Kidney (tissue), 14 donors: Measurements from ENCODE around the gene NPM3. TPM values are rescaled to one million over a fixed set of nuclear protein-coding genes. Genes with fewer than 3 reads are reported as not detected.

Experiments used
- DNase-seq, 5 donors: peaks; one replicate each; pipeline ENCODE4 v3.0.0-alpha.2; 2013 to 2020
- FAIRE-seq: peaks from 2 replicates; lab custom pipeline; 2012; peaks lifted over from hg19 to GRCh38; lab: Jason Lieb, UNC
- H3K27ac ChIP-seq, 2 donors: one replicate each; pipeline ENCODE4 v1.7.0; 2013; ENCODE audit warnings: low read depth in 2 of 2, low read length in 2 of 2, inconsistent platforms in 1 of 2
- H3K27me3 ChIP-seq: one replicate; pipeline ENCODE4 v1.7.1; 2013; ENCODE audit warnings: low read length, inconsistent platforms; ENCODE audit not compliant: control insufficient read depth, insufficient read depth
- H3K36me3 ChIP-seq, 3 donors: one replicate each; pipeline versions ENCODE4 v1.7.0 to v1.7.1; 2013; ENCODE audit warnings: low read length in 3 of 3, control low read depth in 1 of 3, inconsistent platforms in 1 of 3; ENCODE audit not compliant: insufficient read depth in 3 of 3, control insufficient read depth in 2 of 3
- H3K4me1 ChIP-seq, 3 donors: one replicate each; pipeline versions ENCODE4 v1.7.0 to v1.7.1; 2013; ENCODE audit warnings: low read length in 3 of 3, inconsistent platforms in 1 of 3, low read depth in 1 of 3; ENCODE audit not compliant: control insufficient read depth in 2 of 3, insufficient read depth in 2 of 3
- H3K4me3 ChIP-seq, 3 donors: one replicate each; pipeline versions ENCODE4 v1.7.0 to v1.8.1; 2013; ENCODE audit warnings: low read length in 3 of 3, control low read depth in 1 of 3, inconsistent platforms in 1 of 3
- H3K9ac ChIP-seq, 3 donors: one replicate each; pipeline versions ENCODE4 v1.7.0 to v1.7.1; 2013; ENCODE audit warnings: low read length in 3 of 3, control low read depth in 1 of 3, inconsistent platforms in 1 of 3
- H3K9me3 ChIP-seq, 3 donors: one replicate each; pipeline versions ENCODE4 v1.7.0 to v1.7.1; 2013; ENCODE audit warnings: low read length in 3 of 3, control low read depth in 1 of 3, inconsistent platforms in 1 of 3; ENCODE audit not compliant: control insufficient read depth in 2 of 3, insufficient read depth in 1 of 3
- intact Hi-C: fragments of 100-400 bp; cut with DNase I; formaldehyde crosslinking; loops from one replicate; pipeline ENCODE4 v1.11.1; 2022
- polyA plus RNA-seq: library from polyadenylated mRNA; stranded (reverse); fragments of 350-450 nt; fragmentation: Illumina TruSeq; extraction: RNeasy Lipid Tissue Mini Kit (QIAGEN cat#74804); gene quantifications from one replicate; pipeline ENCODE4 v1.2.3, GENCODE V29; 2014; ENCODE audit warnings: low read depth, low replicate concordance; ENCODE audit not compliant: insufficient read depth
- total RNA-seq: library from RNA; stranded (reverse); fragmentation: NEBNext Ultra II Directional; extraction: Animal tissue kit (Norgen Biotek cat#: 25700); gene quantifications from one replicate; pipeline ENCODE4 v1.2.1, GENCODE V29; 2021
- TF ChIP-seq, protein P1 (sequence below): IDR thresholded peaks from 3 replicates; pipeline ENCODE4 v1.5.1; 2012; ENCODE audit warnings: mild to moderate bottlenecking, moderate library complexity, borderline replicate concordance; ENCODE audit not compliant: insufficient read depth; ENCODE audit errors: extremely low read depth
- donor health status: control.
- donor health status: control.
- donor health status: control.
- donor health status: control.
- donor health status: control.
- donor health status: DM: yes; HTN: yes; CAD: no.
- donor health status: Normal renal cell carcinoma (clear cell type).

Gene NPM3
- total and polyA plus RNA-seq, 2 donors from 2014 or later = 23.8 to 34.0 TPM

DNA sequence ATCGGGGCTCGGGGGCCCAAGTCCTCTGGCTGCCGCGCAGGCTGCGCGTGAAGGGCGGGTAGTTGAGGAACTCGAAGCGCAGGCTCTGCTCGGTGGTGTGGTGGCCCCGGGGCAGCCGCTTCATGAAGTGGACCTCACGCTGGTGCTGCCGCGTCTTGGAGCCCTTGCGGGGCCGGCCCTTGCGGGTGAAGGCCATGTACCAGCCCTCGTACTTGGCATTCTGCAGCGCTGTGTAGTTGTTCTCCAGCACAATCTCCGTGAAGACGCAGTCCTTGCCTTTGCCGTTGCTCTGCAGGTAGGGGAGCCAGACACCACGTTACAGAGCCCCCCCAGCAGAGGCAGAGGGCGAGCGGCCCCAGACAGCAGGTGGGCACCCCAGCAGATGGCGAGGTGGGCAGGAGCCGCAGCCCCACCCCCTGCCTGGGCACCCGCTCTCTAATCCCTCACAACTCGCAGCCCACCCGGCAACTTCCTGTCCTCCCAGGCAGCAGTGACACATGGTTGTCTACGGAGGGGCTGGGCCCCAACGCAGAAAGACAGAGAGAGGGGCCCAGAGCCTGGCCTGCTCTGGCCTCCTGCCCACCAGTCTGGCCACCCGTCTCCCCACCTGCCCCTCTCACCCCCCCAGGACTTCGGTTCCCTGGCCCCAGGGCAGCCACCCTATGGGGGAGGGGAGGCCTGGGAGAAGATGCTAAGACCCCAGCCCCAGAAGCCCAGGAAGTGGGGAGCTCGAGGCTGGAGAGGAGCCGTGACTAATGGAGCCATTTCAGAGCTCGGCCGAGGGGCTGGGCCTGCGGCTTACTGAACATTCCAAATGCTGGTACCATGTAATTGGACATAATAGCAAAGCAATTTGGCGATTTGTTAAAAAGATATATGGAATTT lies 12.7 kb downstream of the NPM3 start:
- Histone ChIP-seq H3K4me3 (no peak overlapping the region), H3K9me3 (no peaks in the 10 kb centered on the region), H3K27ac (no peak overlapping the region), H3K36me3 (no peaks in the 10 kb centered on the region), H3K9ac (no peak overlapping the region), H3K4me1 (peaks cover 0 to 13% (median 0%) of the 10 kb centered on the region in 3 donors), H3K27me3 (peaks cover 17% of the 10 kb centered on the region)
- intact Hi-C loops = loop anchor here (10.0 kb wide), 1 partner anchor 166 kb away; no protein-coding TSS in a partner anchor
- TF ChIP-seq, protein P1, sequence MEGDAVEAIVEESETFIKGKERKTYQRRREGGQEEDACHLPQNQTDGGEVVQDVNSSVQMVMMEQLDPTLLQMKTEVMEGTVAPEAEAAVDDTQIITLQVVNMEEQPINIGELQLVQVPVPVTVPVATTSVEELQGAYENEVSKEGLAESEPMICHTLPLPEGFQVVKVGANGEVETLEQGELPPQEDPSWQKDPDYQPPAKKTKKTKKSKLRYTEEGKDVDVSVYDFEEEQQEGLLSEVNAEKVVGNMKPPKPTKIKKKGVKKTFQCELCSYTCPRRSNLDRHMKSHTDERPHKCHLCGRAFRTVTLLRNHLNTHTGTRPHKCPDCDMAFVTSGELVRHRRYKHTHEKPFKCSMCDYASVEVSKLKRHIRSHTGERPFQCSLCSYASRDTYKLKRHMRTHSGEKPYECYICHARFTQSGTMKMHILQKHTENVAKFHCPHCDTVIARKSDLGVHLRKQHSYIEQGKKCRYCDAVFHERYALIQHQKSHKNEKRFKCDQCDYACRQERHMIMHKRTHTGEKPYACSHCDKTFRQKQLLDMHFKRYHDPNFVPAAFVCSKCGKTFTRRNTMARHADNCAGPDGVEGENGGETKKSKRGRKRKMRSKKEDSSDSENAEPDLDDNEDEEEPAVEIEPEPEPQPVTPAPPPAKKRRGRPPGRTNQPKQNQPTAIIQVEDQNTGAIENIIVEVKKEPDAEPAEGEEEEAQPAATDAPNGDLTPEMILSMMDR = no peak
- DNase-seq (peak in 1 of 5 donors; percentile 45), FAIRE-seq (no peak)

DNA sequence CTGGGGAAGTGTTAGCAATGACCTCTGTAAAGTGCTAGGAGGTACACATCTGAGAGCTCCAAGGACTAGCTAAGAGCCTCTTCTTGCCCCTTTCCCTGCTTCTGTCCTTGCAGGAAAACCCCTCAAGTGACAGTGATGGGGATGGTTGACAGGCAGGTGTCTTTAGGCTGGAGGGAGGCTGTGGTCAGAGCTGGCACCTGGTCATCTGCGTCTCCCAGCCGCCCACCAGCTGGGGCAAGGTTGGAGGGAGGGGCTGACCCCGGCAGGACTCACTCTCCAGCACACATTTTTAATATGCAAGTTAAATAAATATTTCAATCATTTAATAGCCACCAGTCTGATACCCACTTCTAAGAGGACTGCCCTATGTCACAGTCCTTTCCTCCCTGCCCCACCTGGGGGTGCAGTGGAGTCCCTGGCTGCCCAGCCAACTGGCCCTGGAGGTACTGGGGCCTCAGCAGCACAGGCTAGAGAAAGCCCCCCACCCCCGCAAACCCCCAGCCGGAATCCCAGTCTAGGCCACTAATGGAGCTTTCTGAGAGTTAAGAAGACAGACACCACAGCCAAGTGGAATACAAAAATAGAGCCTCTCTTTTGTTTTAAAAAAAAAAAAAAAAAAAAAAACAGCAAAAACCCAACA lies 13.6 kb downstream of the NPM3 start:
- Histone ChIP-seq H3K27ac (no peak overlapping the region), H3K36me3 (no peaks in the 10 kb centered on the region), H3K27me3 (peaks cover 14% of the 10 kb centered on the region), H3K4me1 (peaks cover 0 to 8% (median 0%) of the 10 kb centered on the region in 3 donors), H3K4me3 (no peak overlapping the region), H3K9me3 (no peaks in the 10 kb centered on the region), H3K9ac (no peak overlapping the region)
- DNase-seq (no peak), FAIRE-seq (no peak)
- intact Hi-C loops = loop anchor here (10.0 kb wide), 1 partner anchor 165 kb away; no protein-coding TSS in a partner anchor
- TF ChIP-seq, protein P1 = no peak

DNA sequence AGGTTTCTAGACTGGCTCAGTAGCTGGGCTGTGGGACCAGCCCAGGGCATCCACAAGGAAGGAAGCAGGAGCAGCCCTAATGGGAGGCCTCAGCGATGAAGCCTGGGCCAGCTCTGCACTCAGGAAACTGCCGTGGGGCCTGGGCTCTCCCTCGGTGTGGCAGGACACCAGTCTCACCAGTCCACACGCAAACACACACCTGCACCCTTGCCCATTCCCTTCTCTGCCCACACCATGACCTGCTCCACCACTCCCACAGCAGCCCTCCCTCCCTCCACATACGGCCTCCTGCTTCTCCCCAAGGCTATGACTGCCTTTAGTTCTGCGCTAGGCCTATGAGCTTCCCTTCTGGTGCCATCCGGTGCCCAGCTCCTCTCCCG lies 14.5 kb downstream of the NPM3 start:
- intact Hi-C loops = no loop called here
- peaks cover 0 to 8% (median 0%) of the 10 kb centered on the region in 3 donors for H3K4me1 ChIP-seq
- peaks cover 13% of the 10 kb centered on the region for H3K27me3 ChIP-seq
- TF ChIP-seq, protein P1 = no peak
- DNase-seq = no peak
- H3K27ac ChIP-seq = no peak overlapping the region
- H3K36me3 ChIP-seq = no peaks in the 10 kb centered on the region
- no peak for FAIRE-seq
- H3K9ac ChIP-seq = no peak overlapping the region
- H3K4me3 ChIP-seq = no peak overlapping the region
- H3K9me3 ChIP-seq = no peaks in the 10 kb centered on the region
